Spleen (tissue), 11 donors: Measurements from ENCODE around the gene ABHD5. TPM values are rescaled to one million over a fixed set of nuclear protein-coding genes. Genes with fewer than 3 reads are reported as not detected.

Experiments used
- DNase-seq: peaks from one replicate; pipeline ENCODE4 v3.0.0-alpha.2; 2020
- H3K27ac ChIP-seq, 8 donors: fragments of 200-600 bp; sonication (generic) in 7 of 8; 1 replicate in 4 of 8; 2 replicates in 4 of 8; pipeline versions ENCODE4 v1.5.0 to v1.8.0; 2016 to 2021; ENCODE audit warnings: inconsistent platforms in 4 of 8, mild to moderate bottlenecking in 4 of 8, moderate library complexity in 1 of 8
- H3K27me3 ChIP-seq, 7 donors: fragments of 200-600 bp; sonication (generic) in 6 of 7; replicated peaks in 1 of 7; 1 replicate in 4 of 7; 2 replicates in 3 of 7; pipeline versions ENCODE4 v1.5.0 to v1.8.0; 2016 to 2021; ENCODE audit warnings: inconsistent platforms in 3 of 7, mild to moderate bottlenecking in 1 of 7
- H3K36me3 ChIP-seq, 6 donors: fragments of 200-600 bp; sonication (generic) in 5 of 6; 1 replicate in 4 of 6; 2 replicates in 2 of 6; pipeline versions ENCODE4 v1.5.0 to v1.8.0; 2016 to 2021; ENCODE audit warnings: inconsistent platforms in 2 of 6
- H3K4me1 ChIP-seq, 6 donors: fragments of 200-600 bp; sonication (generic) in 5 of 6; 1 replicate in 3 of 6; 2 replicates in 3 of 6; pipeline versions ENCODE4 v1.5.0 to v1.8.0; 2016 to 2021; ENCODE audit warnings: inconsistent platforms in 3 of 6
- H3K4me3 ChIP-seq, 8 donors: fragments of 200-600 bp; sonication (generic) in 7 of 8; 1 replicate in 4 of 8; 2 replicates in 4 of 8; pipeline versions ENCODE4 v1.5.0 to v1.8.0; 2016 to 2021; ENCODE audit warnings: inconsistent platforms in 4 of 8, mild to moderate bottlenecking in 4 of 8, moderate library complexity in 2 of 8
- H3K9me3 ChIP-seq, 8 donors: fragments of 200-600 bp; sonication (generic) in 7 of 8; 1 replicate in 4 of 8; 2 replicates in 4 of 8; pipeline versions ENCODE4 v1.5.0 to v1.8.0; 2016 to 2021; ENCODE audit warnings: inconsistent platforms in 4 of 8
- CTCF ChIP-seq, 11 experiments: fragments of 200-600 bp in 7 of 11; fragments of 450-650 bp in 4 of 11; sonication (generic) in 4 of 11; IDR thresholded peaks in 8 of 11; conservative IDR thresholded peaks in 3 of 11; 1 replicate in 7 of 11; 2 replicates in 4 of 11; pipeline versions ENCODE4 v1.4.0 to v1.8.0; 2016 to 2021; ENCODE audit warnings: antibody characterized with exemption in 11 of 11, inconsistent platforms in 4 of 11, mild to moderate bottlenecking in 1 of 11
- POLR2A ChIP-seq, 3 donors: fragments of 450-650 bp; IDR thresholded peaks; one replicate each; pipeline ENCODE4 v1.5.1; 2017; ENCODE audit warnings: antibody characterized with exemption in 3 of 3, mild to moderate bottlenecking in 1 of 3
- POLR2AphosphoS5 ChIP-seq, 3 donors: sonication (generic); formaldehyde crosslinking; IDR thresholded peaks; one replicate each; pipeline ENCODE4 v1.5.1; 2017; ENCODE audit warnings: antibody characterized with exemption in 3 of 3
- WGBS, 5 donors: extraction: QIAGEN DNeasy Blood & Tissue Kit in 3 of 5; methylation state at CpG; one replicate each; pipeline versions ENCODE4 v1.1.5 to v1.1.7; 2013 to 2018; 5-methylcytosine and 5-hydroxymethylcytosine counted together
- intact Hi-C: fragments of 100-400 bp; cut with DNase I; formaldehyde crosslinking; loops from one replicate; pipeline ENCODE4 v1.15.0; 2023; ENCODE audit warnings: low total_unique reads
- polyA plus RNA-seq, 3 donors: library from polyadenylated mRNA; stranded (reverse); fragments of 200-250 nt; gene quantifications; one replicate each; pipeline ENCODE4 v1.2.1, GENCODE V29; 2013
- total RNA-seq, 7 donors: library from RNA; depleted of rRNA in 3 of 7; stranded (reverse); fragments of >200 nt in 3 of 7; fragmentation: NEBNext Ultra II Directional in 4 of 7; extraction: Animal tissue kit (Norgen Biotek cat#: 25700) in 4 of 7; gene quantifications; one replicate each; pipeline versions ENCODE4 v1.1.0 to v1.2.1, GENCODE V29; 2016 to 2021
- donor health status: healthy with polysubstance abuse.
- donor health status: DM: no; HTN: no; CAD: no; lungs with moderate emphysema.
- donor health status: DM: no; HTN: no; CAD: no.
- donor health status: Bipolar disorder and iron deficiency.
- donor health status: healthy.
- donor health status: DM: no; HTN: no; CAD: no.
- donor health status: DM: yes; HTN: yes; CAD: no.

Gene ABHD5
- total and polyA plus RNA-seq, 10 donors = 2.6 to 44.8 (median 23.1) TPM

DNA sequence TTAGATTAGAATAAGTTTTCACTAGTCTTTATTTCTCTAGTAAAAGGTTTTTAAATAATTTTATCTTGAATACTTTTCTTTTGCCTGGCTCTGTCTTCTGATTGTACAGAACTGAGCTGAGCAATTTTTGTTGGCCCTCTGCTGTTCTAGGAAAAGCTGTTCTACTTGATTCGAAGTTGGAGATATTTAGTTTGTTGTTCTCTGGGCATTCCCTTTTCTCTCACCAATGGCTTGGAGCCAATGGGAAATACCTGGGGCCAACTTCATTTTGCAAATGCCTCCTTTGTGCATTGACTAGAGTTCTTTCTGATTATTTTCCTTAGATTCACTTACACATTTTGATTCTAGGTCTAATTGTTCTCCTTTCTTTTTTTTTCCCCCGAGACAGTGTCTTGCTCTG lies 16.5 kb downstream of the ABHD5 start:
- 90 to 95% (median 91%) methylated on average over 2 of the region's 2 CpGs for WGBS, 5 donors
- Histone ChIP-seq H3K36me3 (peaks cover 3 to 64% (median 11%) of the 10 kb centered on the region in 6 donors), H3K4me1 (peaks cover 0 to 21% (median 0%) of the 10 kb centered on the region in 6 donors), H3K4me3 (no peak overlapping the region), H3K27ac (peak overlapping the region in 2 of 8 donors; percentile 49 to 77), H3K27me3 (no peaks in the 10 kb centered on the region), H3K9me3 (no peaks in the 10 kb centered on the region)
- no peak for DNase-seq
- intact Hi-C loops = no loop called here
- TF ChIP-seq POLR2A (IDR thresholded peaks at IDR 0.05) (no peak), CTCF (IDR thresholded peaks at IDR 0.05 in 8 of 11, conservative IDR thresholded peaks at IDR 0.05 in 3 of 11) (no peak), POLR2AphosphoS5 (IDR thresholded peaks at IDR 0.05) (no peak)

- Histone ChIP-seq H3K9me3 (no peaks in the 10 kb centered on the region), H3K36me3 (peaks cover 5 to 64% (median 15%) of the 10 kb centered on the region in 6 donors), H3K4me1 (peaks cover 0 to 21% (median 0%) of the 10 kb centered on the region in 6 donors), H3K27ac (peak overlapping the region in 3 of 8 donors; percentile 16 to 77 (median 49)), H3K27me3 (no peaks in the 10 kb centered on the region), H3K4me3 (no peak overlapping the region)
- intact Hi-C loops = no loop called here
- no peak for DNase-seq
- no peak for TF ChIP-seq POLR2A (IDR thresholded peaks at IDR 0.05)
- TF ChIP-seq CTCF (IDR thresholded peaks at IDR 0.05 in 8 of 11, conservative IDR thresholded peaks at IDR 0.05 in 3 of 11) = no peak
- TF ChIP-seq POLR2AphosphoS5 (IDR thresholded peaks at IDR 0.05) = no peak
Measured at GRCh38 chr3:43707998-43708397, 17.3 kb downstream of the ABHD5 start.

DNA sequence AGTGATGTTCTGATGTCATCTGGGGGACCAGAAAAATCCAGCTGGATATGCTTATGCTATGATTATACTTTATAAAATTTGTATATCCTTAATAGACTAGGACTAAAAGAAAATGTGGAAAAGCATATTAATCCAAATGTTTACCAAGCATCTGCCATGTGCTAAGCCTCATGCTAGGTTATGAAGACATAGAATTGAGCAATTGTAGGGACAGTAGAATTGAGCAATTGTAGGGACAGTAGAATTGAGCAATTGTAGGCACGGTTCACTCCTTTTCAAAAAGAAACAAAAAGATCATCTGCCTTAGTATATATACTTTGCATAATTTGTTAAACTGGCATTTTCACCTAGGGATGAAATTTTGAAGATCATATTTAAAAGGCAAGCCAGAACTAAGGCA lies 18.3 kb downstream of the ABHD5 start:
- TF ChIP-seq CTCF (IDR thresholded peaks at IDR 0.05 in 8 of 11, conservative IDR thresholded peaks at IDR 0.05 in 3 of 11) (no peak), POLR2AphosphoS5 (IDR thresholded peaks at IDR 0.05) (peak in 1 of 3 donors; percentile 11), POLR2A (IDR thresholded peaks at IDR 0.05) (no peak)
- H3K27ac ChIP-seq = peak overlapping the region in 2 of 8 donors; percentile 49 to 77
- peaks cover 0 to 20% (median 0%) of the 10 kb centered on the region in 6 donors for H3K4me1 ChIP-seq
- no peak for DNase-seq
- H3K9me3 ChIP-seq = no peaks in the 10 kb centered on the region
- H3K4me3 ChIP-seq = peak overlapping the region in 1 of 8 donors; percentile 18
- H3K36me3 ChIP-seq = peaks cover 5 to 64% (median 20%) of the 10 kb centered on the region in 6 donors
- intact Hi-C loops = no loop called here
- 39 to 77% (median 48%) methylated on average over 1 of the region's 1 CpG for WGBS, 5 donors
- no peaks in the 10 kb centered on the region for H3K27me3 ChIP-seq

- Histone ChIP-seq H3K27ac (no peak overlapping the region), H3K27me3 (no peaks in the 10 kb centered on the region), H3K4me3 (no peak overlapping the region), H3K4me1 (peaks cover 0 to 18% (median 0%) of the 10 kb centered on the region in 6 donors), H3K36me3 (peaks cover 5 to 73% (median 25%) of the 10 kb centered on the region in 6 donors), H3K9me3 (no peaks in the 10 kb centered on the region)
- intact Hi-C loops = no loop called here
- TF ChIP-seq POLR2AphosphoS5 (IDR thresholded peaks at IDR 0.05) (no peak), POLR2A (IDR thresholded peaks at IDR 0.05) (no peak), CTCF (IDR thresholded peaks at IDR 0.05 in 8 of 11, conservative IDR thresholded peaks at IDR 0.05 in 3 of 11) (no peak)
- DNase-seq = no peak
Measured at GRCh38 chr3:43710607-43711006, 19.9 kb downstream of the ABHD5 start.
